ACHN (cell line): ENCODE results near the gene LILRA2.

ENCODE experiments used
- DNase-seq: peaks from one replicate; pipeline ENCODE4 v3.0.0-alpha.2; 2015
- in situ Hi-C: cut with HindIII; loops from 2 replicates; pipeline ENCODE4 v1.10.0; 2017; ENCODE audit warnings: low sequenced_read_pairs, low pct_ligation_motif_present, low pct_unique_long_range_greater_than_20kb

LILRA2 gene

DNA sequence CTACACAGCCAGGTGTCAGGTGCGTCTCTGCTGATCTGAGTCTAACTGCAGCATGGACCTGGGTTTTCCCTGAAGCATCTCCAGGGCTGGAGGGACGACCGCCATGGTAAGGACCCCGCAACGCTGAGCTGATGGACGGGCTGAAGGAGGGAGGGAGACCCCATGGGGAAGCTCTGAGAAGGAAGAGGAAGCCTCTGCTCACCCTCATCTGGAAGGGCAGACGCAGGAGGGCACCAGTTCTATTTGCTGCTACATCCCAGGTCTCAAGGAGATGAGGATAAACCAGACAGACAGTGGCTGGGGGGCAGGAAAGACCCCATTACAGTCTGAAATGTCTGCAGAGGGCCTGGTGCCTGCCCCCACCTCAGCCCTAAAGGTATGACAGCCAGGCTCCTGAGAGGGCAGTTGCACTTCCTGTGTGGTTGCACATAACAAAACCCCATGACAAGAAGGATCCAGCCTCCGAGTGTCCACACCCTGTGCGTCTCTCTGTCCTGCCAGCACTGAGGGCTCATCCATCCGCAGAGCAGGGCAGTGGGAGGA lies at the start of gene LILRA2:
LILRA2 (plus strand) TSS at position 461 of the 543 bp plus-strand sequence. CDS start 89 bp downstream, outside the sequence.
- DNase-seq = no peak
- in situ Hi-C loops = no loop called here

DNA sequence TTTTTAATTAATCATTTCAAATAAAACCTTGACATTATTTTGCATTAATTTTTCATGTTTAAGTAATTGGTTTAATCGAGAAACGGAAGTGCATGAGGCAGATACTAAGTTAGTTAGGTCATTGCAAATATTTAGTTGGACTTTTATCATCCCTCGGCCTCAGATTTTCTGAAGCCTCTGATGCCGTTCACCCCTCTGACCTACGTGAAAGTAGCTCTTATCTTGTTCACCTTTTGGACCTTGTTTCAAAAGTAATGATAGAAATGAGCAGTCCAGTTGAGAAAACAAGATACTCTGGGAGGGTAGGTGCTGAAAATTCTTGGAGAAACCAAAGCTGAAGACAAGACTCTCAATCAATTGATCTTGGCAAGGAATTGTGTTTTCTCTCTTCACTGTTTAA lies 48.0 kb upstream of the LILRA2 start:
- DNase-seq = no peak
- in situ Hi-C loops = no loop called here

DNA sequence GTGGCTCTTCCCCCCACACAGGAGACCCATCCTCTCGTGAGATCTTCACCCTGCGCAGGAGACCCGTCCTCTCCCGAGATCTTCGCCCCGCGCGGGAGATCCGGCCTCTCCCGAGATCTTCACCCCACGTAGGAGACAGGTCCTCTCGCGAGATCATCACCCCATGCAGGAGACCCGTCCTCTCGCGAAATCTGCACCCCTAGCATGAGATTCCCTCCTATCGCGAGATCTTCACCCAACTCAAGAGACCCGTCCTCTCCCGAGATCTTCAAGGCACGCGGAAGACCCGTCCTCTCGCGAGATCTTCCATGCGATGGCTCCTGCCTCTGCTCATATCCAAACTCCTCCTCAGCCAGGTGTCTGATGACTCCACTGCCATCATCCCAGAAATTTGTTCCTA lies 46.6 kb upstream of the LILRA2 start:
- in situ Hi-C loops = no loop called here
- no peak for DNase-seq

- no peak for DNase-seq
- in situ Hi-C loops = no loop called here
Measured at GRCh38 chr19:54530866-54531265, 42.7 kb upstream of the LILRA2 start.

GRCh38 chr19:54532528-54532927 lies 41.1 kb upstream of the LILRA2 start:
- in situ Hi-C loops = no loop called here
- no peak for DNase-seq

- in situ Hi-C loops = no loop called here
- no peak for DNase-seq
Measured at GRCh38 chr19:54533476-54533875, 40.1 kb upstream of the LILRA2 start.

DNA sequence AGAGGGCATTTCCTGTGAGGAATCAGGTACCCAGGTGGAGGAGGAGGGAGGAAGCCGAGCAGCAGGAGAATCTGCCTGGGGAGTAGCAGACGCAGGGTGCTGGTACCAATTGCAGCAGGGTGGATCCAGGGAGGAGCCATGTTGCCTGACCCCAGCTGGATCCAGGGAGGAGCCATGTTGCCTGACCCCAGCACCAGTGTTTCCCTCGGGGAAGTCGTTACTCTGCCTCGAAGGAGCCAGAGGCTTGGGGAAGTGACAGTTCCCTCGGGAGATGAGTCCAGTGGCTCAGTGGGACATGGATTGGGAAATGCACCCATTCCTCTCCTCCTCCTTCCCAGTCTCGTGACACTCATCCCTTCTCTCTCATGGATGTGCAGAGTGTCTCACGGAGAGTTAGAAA lies 39.4 kb upstream of the LILRA2 start:
- in situ Hi-C loops = no loop called here

GRCh38 chr19:54535601-54536000 lies 38.0 kb upstream of the LILRA2 start:
- no peak for DNase-seq
- in situ Hi-C loops = no loop called here

More for the DNA sequence above, 39.4 kb upstream of the LILRA2 start:
- DNase-seq = no peak

- in situ Hi-C loops = no loop called here
- DNase-seq = no peak
Measured at GRCh38 chr19:54536956-54537355, 36.6 kb upstream of the LILRA2 start.

DNA sequence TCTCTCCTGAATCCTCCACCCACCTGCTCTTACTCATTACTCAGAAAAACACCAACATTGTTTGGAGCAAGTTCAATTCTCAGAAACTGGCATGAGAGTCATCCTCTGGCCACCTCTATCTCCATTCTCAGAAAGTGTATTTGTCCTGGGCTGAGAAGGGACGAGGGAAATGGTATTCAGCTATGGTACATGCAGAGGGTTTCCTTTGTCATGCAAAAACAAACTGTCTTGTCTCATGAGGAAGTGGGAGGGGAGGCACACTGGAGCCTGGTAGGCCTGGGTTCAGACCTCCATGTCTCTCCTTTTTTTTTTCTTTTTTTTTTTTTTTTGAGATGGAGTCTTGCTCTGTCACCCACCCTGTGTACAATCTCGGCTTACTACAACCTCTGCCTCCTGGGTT lies 31.9 kb upstream of the LILRA2 start:
- no peak for DNase-seq
- in situ Hi-C loops = no loop called here

DNA sequence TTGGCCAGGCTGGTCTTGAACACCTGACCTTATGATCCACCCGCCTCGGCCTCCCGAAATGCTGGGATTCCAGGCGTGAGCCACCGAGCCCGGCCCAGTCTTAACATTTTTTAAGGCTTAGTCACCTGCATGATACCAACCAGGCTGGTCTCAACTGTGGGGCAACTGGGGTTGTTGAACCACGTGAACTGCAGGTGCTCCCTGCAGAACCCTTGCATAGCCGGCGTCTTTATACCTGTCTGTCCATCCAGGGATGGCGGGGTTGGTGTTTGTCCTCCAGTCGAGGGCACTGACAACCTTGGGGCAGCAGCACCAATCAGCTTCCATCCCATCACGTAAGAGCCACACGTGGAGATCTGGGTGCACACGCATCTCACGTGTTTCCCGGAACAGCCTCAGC lies 24.8 kb upstream of the LILRA2 start:
- in situ Hi-C loops = no loop called here
- no peak for DNase-seq

GRCh38 chr19:54549224-54549623 lies 24.4 kb upstream of the LILRA2 start:
- no peak for DNase-seq
- in situ Hi-C loops = no loop called here

GRCh38 chr19:54551293-54551692 lies 22.3 kb upstream of the LILRA2 start:
- in situ Hi-C loops = no loop called here

DNA sequence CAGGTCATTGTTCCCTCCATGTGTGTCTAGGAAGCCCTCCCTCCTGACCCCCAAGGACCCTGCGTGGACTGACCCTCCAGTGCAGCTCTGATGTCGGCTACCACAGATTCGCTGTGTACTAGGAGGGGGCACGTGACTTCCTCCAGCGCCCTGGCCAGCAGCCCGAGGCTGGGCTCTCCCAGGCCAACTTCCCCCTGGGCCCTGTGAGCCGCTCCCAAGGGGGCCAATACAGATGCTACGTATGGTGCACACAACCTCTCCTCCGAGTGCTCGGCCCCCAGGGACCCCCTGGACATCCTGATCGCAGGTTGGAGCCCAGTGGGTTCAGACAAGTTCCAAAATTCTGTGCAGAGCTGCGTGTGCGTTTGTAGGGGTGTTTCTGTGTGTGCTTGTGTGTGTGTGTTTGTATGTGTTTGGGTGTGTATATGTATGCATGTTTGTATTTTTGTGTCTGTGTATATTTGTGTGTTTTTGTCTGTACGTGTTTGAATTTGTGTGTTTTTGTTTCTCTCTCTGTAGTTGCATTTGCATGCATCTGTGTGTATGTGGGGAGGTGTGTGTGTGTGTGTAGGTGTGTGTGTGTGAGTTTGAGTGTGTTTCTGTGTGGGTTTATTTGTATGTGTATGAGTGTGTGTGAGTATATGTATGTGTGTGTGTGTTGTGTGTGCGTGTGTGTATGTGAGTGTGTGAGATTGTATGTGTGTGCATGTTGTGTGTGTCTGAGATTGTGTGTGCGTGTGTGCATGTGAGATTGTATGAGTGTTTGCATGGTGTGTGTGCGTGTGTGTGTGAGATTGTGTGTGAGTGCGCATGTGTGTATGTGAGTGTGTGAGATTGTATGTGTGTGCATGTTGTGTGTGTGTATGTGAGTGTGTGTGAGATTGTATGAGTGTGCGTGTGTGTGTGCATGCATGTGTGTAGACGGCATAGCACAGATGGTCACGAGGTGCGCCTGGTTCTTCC lies 21.4 kb upstream of the LILRA2 start:
- no peak for DNase-seq
- in situ Hi-C loops = no loop called here

More at GRCh38 chr19:54551293-54551692, 22.3 kb upstream of the LILRA2 start:
- DNase-seq = no peak

DNA sequence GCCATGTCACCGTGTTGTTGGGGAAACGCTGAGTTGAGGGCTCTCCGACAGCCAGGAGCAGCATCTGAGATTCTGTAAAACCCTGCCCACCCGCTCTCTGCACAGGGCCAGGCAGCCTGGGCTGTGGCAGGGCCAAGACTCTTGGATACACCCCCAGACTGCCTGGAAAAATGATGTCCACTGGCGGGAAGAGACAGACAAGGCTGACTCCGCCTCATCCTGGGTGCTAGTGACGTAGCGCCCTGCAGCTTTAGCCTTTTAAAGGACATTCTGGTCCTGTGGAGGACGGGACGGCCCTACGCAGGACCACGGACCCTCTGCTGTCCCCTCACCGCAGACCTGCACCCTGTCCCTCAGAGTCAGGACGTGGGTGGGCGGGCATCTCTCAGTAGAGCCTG lies 20.7 kb upstream of the LILRA2 start:
- in situ Hi-C loops = no loop called here
- DNase-seq = no peak

GRCh38 chr19:54554006-54554405 lies 19.6 kb upstream of the LILRA2 start:
- in situ Hi-C loops = no loop called here
- no peak for DNase-seq

GRCh38 chr19:54554896-54555295 lies 18.7 kb upstream of the LILRA2 start:
- in situ Hi-C loops = no loop called here
- no peak for DNase-seq

GRCh38 chr19:54556194-54556593 lies 17.4 kb upstream of the LILRA2 start:
- no peak for DNase-seq
- in situ Hi-C loops = no loop called here

DNA sequence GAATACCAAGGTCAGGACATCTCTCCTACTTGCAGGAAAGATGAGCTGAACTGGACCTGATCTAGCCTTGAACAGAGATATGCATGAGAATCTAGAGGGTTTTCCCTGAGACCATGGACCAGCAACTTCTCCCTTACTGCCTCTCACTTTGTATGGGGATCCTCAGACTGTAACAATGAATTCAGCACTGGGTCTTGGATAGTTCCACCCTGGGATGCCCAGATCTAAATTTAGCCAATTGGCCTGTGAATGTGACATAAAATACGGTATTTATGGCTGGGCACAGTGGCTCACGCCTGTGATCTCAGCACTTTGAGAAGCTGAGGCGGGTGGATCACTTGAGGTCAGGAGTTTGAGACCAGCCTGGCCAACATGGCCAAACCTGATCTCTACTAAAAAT lies 15.3 kb upstream of the LILRA2 start:
- in situ Hi-C loops = no loop called here
- no peak for DNase-seq

DNA sequence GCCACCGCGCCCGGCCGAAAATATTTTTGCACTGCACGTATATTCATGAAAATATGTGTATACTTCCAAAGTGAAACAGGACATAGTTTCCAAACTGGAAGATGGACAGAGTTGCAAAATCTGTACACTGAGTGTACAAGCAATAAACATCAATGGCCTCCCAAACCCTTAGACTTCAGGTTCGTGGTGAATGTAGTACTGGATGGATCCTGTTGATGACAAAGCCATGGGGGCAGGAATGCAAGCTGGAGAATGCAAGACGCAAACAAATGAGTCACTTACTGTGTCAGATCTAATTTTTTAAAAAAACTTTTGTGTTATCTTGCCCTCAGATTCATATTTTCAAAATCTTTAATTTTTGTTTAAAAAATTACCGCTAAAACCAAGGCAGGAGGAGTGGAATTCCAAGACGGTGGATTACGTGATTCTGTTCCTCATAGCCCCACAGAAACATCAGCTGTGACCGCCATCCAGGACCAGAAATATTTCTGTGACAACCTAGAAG lies 12.7 kb upstream of the LILRA2 start:
- in situ Hi-C loops = no loop called here
- no peak for DNase-seq
